OCI-M2 (cell line): ENCODE data around the gene SCGN.

Experiments
- DNase-seq: peaks from one replicate; lab custom pipeline; 2025; ENCODE audit not compliant: unreplicated experiment; lab: John Stamatoyannopoulos, UW

Gene SCGN

DNA sequence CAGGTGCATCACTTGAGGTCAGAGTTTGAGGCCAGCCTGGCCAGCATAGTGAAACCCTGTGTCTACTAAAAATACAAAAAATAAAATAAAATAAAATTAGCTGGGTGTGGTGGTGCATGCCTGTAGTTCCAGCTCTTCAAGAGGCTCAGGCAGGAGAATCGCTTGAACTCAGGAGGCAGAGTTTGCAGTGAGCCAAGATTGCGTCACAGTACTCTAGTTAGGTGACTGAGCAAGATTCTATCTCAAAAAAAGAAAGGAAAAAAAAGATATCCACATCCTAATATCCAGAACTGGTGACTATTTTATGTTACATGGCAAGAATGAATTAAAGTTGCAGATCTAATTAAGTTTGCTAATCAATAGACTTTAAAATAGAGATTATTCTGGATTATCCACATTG, 32.5 kb downstream of the SCGN start:
- DNase-seq = no peak

DNA sequence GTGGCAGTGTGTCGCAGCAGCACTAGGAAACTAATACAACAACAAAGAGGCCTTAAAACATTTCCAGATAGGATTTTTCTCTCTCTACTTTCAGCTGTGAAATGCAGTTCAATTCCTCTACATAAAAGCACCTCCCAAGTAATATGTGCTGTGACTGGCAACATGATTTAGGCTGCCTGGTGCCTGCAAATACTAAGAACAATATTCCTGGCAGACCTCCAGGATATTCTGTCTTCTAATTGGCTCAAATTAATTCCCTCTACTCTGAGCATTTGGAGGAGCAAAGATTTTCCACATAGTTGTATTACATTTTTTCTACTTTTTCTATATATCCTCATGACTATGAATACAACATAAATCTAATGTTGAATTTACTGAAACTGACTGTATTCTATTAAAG, 33.2 kb downstream of the SCGN start:
- no peak for DNase-seq

DNA sequence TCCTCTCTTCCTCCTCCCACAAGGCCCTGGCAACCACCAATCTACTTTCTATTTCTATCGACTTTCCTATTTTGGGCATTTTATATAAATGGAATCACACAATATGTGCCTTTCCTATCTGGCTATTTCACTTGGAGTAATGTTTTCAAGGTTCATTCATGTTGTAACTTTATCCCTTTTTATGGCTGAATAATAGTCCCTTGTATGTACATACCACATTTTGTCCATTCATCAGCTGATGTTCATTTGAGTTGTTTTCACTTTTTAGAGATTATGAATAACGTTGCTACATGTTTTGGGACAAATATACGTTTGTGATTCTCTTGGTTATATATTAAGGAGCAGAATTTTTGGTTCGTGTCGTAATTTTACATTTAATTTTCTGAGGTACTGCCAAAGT, 33.9 kb downstream of the SCGN start:
- no peak for DNase-seq

DNA sequence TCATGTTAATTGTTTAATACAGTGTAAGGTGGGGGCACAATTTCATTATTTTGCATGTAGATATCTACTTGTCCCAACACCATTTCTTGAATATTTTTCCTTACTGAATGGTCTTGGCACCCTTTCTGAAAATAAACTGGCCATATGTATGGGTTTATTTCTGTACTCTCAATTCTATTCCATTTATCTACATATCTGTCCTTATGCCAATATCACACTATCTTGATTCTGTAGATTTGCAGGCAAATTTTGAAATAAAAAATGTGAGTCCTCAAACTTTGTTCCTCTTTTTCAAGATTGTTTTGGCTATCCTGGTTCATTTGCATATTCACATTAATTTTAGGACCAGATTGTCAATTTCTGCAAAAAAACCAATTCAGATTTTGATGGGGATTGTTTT, 34.8 kb downstream of the SCGN start:
- no peak for DNase-seq

DNA sequence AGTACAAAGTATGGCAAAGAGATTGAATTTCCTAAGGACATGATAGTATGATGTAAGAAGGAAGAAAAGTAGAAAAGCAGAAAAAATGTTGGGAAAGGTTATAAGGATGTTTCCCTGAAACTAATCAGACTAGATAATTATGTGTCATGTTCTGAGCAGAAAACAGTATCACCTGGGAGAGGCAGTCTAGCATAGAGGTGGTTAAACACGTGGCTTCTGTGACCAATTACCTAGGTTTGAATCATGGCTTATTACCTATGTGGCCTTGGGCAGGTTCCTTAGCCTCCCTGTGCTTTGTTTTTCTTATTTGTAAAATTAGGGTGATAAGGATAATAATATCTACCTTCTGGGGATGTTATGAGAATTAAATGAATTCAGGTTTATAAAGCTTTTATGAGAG, 38.0 kb downstream of the SCGN start:
- no peak for DNase-seq

DNA sequence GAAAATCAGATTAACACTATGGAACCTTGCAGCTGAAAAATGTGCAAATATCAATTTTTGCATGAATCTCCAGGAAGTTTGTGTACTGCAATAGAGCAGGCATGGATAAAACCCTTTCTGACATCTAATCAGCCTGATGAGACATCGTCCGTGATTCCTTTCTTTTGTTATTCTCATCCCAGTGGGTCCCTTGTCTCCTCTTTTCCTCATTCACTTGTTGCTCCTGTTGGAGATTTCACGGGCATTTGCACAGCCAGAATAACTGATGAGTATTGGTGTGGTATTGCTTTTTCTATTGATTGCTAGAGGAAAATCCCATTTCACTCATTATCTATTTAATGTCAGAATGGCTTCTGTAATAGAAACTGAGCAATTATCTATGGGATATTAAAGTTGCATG, 39.9 kb downstream of the SCGN start:
- no peak for DNase-seq

DNA sequence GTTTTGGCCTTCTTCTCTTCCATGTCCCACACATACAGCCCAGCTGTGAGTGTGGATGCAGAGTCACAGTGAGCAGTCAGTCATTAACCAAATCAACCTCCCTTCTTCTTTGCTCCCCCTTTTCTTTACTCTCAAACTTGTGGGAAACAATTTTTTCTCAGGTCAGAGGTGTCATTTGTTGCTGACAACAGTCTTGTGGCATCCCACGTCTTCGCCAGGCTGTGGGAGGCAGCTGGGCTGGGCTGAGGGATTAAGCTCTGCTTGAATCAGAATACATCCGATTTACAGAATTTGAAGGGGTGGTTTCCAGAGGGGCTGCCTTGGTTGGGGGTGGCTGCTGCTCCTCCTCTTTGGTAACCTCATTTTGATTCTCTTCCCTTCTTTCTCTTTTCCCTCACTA, 40.5 kb downstream of the SCGN start:
- no peak for DNase-seq

DNA sequence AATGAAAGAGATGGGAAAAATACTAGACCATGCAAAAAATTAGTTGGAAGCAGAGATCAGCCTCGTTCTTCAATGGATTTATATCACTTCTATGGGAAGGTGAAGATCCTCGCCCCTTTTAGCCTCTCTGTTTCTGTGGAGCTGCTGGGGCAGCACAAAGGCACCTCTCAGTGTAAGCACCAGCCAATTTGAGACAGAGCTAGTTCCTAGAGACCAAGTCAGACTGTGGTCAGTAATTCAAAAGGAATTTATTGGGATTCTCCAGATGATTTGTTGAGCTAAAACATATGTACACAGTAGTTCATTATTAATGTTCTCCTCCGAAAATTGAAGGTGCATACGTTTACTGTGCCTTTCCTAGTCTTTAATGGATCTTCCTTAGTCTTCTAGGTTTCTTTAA, 42.4 kb downstream of the SCGN start:
- no peak for DNase-seq

DNA sequence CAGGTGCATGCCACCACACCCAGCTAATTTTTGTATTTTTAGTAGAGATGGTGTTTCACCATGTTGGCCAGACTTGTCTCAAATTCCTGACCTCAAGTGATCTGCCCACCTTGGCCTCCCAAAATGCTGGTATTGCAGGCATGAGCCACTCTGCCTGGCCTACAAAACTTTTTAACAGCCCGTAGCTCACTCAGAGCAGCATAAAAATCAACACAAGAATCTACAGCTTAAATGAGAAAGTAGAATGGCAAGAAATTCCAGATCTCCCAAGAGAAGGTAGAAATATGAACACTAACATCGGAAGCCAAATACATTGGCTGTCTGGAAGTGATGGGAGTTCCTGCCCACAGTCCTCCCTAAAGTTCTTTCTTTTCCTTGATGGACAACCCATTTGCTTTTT, 43.7 kb downstream of the SCGN start:
- no peak for DNase-seq

DNA sequence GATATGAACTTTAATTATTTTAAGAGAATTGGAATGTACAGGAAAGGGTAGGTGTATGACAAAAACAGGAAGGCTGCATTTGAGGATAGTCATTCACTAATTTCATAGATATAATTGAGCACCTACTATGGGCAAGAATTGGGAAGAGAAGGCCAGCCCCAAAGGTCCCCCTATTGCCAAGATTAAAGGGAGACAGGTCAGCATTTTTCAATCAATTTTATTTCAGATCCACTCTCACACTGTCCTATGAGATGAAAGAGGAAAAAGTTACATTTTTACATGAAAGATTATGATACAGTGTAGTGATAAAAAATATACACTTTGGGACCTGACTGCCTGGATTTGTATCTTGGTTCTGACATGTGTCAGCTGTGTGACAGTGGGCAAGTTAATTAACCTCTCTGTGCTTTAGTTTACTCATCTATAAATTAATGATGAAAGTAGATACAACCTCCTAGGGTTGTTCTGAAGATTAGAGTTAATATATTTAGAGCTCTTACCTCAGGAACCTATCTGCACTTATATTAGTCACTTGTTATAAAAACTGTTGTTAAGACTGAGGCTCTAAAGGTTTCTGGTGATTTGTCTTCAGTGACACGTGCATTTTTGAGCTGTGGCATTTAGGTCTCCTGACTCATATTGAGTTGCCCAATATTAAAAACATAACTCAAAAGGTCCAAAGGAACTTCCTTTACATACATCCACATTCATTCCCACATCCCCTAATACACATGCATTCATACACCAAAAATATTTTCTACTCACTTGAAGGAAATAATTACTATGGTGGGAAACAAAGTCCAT, 45.7 kb downstream of the SCGN start:
- DNase-seq = no peak

DNA sequence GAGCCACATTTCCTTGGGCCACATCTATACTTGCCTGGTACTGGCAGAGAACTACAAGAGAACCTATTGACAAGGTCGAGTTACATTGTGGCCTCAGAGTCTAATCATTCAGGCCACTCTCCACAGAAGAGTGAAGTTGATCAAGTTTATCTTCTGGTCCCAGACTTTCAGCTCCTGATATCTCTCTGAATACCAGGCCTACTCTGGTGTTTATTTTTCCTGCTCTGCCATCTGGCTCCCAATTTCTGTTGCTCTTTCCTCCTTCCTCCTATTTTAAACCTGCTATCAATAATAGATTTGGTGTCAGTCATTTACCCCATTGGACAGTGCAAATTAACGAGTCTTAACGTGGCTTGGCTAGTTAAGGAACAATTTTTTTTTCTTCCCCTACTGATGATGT, 46.6 kb downstream of the SCGN start:
- peak; percentile 94 for DNase-seq

DNA sequence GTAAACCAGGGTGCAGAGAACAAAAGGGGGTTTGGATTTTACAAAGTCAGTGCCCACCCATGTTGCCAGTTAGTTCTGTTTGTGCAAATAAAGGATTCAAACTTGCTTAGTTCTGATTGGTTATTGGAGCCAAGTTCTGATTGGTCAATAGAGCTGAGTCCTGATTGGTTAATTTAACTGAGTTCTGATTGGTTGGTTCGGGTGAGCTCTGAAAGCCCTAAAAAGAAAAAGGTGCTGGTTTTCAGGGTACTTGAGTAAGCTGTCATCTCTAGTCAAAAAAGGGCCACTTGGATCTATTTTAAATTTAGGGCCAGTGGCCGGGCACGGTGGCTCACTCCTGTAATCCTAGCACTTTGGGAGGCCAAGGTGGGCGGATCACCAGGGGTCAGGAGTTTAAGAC, 47.6 kb downstream of the SCGN start:
- DNase-seq = no peak

DNA sequence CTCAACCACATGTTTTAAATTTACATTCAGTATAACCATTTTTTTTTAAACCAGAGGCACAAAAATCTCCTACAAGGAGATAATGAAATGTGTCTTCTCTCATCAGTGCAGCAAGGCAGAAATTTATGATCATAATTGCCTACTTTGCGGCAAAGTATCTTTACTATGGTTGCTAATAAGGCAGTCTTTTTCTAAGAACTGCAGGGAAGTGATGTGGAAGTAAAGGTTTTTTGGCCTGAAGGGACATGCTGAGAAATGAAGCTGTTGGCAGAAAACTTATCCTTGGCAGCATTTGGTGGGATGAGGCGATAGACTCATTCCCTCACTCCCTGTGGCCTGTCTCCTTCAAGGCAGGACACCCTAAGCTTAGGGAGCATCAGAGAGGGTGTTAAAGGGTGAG, 48.7 kb downstream of the SCGN start:
- no peak for DNase-seq

DNA sequence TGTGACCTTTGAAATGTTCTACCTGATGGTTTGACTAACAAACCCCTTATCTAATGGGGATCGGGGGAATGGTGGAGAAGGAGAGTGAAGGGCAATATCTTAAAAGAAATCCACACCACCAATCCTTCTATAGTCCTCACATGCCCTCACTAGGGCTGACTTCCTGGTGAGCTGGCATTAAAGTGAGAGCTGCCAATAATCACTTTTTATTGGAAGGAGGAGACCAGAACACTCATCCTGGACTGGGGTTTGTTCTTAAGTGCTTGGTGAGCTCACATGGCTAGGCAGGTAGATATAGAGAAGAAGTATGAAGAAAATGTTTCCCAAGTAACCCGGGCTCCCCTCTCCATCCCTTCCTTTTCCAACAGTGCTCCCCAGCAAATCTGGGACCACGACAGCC, 49.8 kb downstream of the SCGN start:
- DNase-seq = no peak

DNA sequence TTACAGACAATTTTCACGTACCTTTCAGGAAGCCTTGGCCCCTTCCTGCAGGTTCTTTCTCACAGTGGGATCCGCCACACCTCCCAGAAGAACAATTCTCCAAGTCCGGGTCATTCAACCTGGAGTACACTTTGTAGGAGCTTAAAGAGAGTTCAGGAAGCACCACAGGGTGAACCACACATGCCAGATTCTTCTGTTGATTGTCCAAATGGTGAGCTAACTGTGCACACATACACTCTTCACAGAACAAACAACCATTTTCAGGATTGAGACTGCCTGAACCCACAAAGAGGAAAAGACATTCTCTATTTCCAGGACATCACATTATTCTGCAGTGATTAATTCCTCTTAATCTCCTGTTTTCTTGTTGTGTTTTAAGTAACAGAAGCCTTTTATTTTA, 51.0 kb downstream of the SCGN start:
- DNase-seq = no peak

DNA sequence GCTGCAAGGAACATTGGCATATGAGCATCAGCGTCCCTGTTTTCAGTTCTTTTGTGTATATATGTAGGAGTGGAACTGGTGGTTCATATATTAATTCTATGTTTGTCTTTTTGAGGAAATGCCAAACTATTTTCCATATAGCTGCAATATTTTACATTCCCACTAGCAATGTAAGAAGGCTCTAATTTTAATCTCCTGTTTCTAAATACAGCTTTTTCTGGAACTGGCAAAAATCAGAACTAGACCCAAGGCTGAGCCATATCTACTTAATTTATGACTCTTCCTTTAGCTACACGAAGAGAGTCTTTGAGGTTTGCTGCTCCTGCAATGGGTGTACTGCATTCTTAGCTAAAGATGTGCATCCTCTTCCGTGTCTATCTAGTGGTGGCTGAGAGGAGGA, 52.0 kb downstream of the SCGN start:
- DNase-seq = no peak

DNA sequence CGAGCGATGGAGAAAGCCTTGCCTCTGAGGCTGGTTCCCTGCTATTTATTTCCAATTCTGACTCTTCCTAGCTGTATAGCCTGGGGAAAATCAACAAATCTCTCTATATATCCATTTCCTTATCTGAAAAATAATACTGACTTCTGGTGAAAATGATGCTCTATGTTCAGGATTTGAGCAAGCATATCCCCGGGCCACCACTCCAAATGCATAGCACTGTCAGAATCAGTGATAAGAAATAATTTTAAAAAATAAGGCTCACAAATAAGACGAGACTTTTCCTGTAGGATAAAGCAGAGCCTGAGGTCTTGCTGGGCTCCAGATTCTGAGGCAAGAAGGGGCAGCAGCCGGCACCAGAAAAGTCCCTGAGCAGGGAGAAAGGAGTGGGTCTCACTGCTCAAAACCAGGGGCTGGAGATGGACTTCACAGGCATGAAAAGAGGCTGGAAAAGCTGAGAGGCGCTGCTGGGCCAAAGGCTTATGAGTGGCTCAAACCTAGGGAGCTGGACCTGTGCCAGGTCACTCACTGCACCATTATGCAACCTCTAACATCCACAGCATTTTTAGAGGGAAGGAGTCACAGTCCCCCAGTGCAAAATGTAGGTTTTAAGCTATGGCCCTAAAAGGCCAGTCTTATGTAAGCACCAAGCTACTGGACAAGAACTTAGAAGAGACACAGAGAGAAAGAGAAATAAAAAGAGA, 54.4 kb downstream of the SCGN start:
- DNase-seq = no peak

DNA sequence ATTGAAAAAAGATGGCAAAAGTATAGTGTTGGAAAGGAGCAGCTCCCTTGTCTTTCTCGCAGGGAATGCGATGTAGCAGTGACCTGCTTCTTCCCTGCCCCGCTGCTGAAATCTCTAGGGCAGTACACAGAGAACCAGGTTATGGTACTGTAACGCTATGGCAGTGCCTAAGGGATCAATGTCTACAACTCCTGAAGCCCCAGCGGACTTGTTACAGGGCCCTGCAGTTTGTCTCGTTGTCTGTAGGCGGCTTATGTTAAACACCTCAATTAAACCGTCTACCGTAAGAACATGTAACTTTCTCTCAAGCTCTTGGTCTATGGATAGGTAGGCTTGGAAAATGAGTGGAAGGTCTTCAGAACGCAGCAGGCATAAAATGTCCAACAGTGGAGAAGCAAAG, 57.7 kb downstream of the SCGN start:
- DNase-seq = no peak

DNA sequence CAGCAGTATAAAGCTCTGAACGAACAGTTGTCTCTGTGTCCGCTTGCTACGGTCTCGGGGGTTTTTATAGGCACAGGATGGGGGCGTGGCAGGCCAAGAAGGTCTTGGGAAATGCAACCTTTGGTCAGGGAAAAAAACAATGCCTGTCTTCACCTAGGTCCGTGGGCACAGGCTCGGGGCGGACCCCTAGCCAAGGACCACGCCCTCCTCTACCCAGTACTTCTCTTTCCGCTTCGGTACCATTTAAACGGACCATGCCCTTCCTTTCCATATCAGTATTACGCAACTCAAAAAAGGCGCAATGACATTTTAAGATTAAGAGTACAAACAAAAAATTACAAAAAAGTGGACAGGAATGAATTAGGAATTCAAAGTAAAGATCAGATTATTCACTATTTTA, 58.3 kb downstream of the SCGN start:
- DNase-seq = no peak

DNA sequence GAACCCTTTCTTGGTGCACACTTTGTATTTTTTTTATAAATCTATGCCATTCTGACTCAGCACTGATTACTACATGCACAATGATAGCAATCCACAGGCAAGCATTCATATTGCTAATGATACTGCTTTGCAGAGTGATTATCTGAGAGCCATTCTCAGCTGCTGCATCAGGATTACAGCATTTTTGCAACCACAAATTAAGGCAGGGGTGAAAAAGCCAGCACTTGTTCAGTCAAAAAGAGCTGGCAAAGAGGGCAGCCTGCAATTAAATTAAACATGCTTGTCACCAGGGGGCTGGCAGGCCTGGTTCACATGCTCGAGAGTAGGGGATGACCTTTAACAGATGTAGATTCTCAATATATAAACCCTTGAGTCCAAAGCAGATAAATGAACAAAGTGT, 61.8 kb downstream of the SCGN start:
- DNase-seq = no peak

DNA sequence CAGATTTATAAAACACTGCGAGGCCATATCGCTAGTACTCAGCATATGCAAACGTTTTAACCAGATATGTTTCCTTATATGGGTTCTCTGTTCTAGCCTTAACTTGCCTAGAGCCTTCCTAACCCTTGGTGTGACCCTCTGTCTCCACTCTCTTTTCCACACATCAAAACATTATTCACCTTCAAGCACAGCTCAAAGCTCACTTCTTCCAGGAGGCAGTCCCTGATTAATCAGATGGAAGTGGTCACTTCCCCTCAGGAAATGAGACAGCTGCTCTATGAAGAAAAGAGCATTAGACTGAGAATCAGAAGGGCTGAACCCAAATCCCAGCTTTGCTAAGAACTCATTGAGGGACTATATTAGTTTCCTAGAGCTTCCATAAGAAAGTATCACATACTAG, 62.8 kb downstream of the SCGN start:
- no peak for DNase-seq

DNA sequence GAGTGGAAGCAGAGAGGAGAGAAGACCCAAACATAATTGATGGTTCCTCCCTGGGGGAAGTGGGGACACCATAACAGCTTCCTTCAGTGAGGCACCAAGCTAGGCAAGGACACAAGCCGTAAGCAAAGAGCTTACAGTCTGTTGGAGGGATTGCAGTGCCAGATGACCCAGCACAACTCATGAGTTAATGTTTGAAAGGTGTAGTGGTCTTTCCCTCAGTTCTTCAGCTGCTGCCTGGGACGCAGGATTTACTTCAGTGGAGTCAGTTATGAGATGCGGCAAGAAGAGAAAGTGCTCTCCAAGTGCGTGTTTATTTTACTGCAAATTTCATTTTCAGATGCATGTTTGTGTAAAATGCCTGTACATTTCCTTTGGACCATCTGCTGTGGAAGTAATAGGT, 63.8 kb downstream of the SCGN start:
- no peak for DNase-seq
